Measurements from ENCODE around the gene CRIP1. TPM values are rescaled to one million over a fixed set of nuclear protein-coding genes. Genes with fewer than 3 reads are reported as not detected.

CRIP1 gene
- 10 to 100 TPM; 78.0 to 99.3 TPM for polyA plus RNA-seq

GRCh38 chr14:105486163-105486973, at the start of gene CRIP1:
TSS of gene CRIP1 (plus strand) at chr14:105486886. CDS start at chr14:105487260, 374 bp downstream.
- WGBS, 2 donors: 14 to 19% methylated on average over 55 to 56 of the region's 56 CpGs
- Histone ChIP-seq H3K4me1 (ENCODE audit: control insufficient read depth in 2 of 2, insufficient read depth in 2 of 2, low read length in 1 of 2) (peaks cover 15 to 47% of the 10 kb centered on the region in 2 donors), H3K27ac (ENCODE audit: low read depth in 2 of 2, low read length in 1 of 2) (peak within 1 kb of the TSS; percentile 82 to 91), H3K36me3 (ENCODE audit: control insufficient read depth in 2 of 2, insufficient read depth in 2 of 2, low read length in 1 of 2) (no peaks in the 10 kb centered on the region), H3K27me3 (ENCODE audit: control insufficient read depth in 1 of 2, insufficient read depth in 2 of 2, low read length in 2 of 2) (no peaks in the 10 kb centered on the region), H3K4me3 (ENCODE audit: low read depth in 1 of 2, low read length in 2 of 2) (peak within 1 kb of the TSS; percentile 41 to 58), H3K9me3 (ENCODE audit: control insufficient read depth in 2 of 2, insufficient read depth in 1 of 2, low read depth in 1 of 2, low read length in 1 of 2) (no peaks in the 10 kb centered on the region)

- H3K4me3 ChIP-seq (ENCODE audit: low read depth in 1 of 2, low read length in 2 of 2): no peak overlapping the region
- peaks cover 0 to 10% of the 10 kb centered on the region in 2 donors for H3K36me3 ChIP-seq (ENCODE audit: control insufficient read depth in 2 of 2, insufficient read depth in 2 of 2, low read length in 1 of 2)
- peak overlapping the region; percentile 8 to 11 for H3K27ac ChIP-seq (ENCODE audit: low read depth in 2 of 2, low read length in 1 of 2)
- no peaks in the 10 kb centered on the region for H3K27me3 ChIP-seq (ENCODE audit: control insufficient read depth in 1 of 2, insufficient read depth in 2 of 2, low read length in 2 of 2)
- WGBS, 2 donors: 71 to 83% methylated on average over 30 to 31 of the region's 31 CpGs
- peaks cover 0 to 5% of the 10 kb centered on the region in 2 donors for H3K9me3 ChIP-seq (ENCODE audit: control insufficient read depth in 2 of 2, insufficient read depth in 1 of 2, low read depth in 1 of 2, low read length in 1 of 2)
- H3K4me1 ChIP-seq (ENCODE audit: control insufficient read depth in 2 of 2, insufficient read depth in 2 of 2, low read length in 1 of 2): peaks cover 3 to 17% of the 10 kb centered on the region in 2 donors
Measured at GRCh38 chr14:105436891-105437722, 49.6 kb upstream of the CRIP1 start.

- 93 to 95% methylated on average over 18 of the region's 18 CpGs for WGBS, 2 donors
- no peak overlapping the region for H3K4me3 ChIP-seq (ENCODE audit: low read depth in 1 of 2, low read length in 2 of 2)
Measured at GRCh38 chr14:105437723-105438500, 48.8 kb upstream of the CRIP1 start.

GRCh38 chr14:105439179-105439578, 47.5 kb upstream of the CRIP1 start:
- peaks cover 0 to 10% of the 10 kb centered on the region in 2 donors for H3K36me3 ChIP-seq (ENCODE audit: control insufficient read depth in 2 of 2, insufficient read depth in 2 of 2, low read length in 1 of 2)
- peaks cover 3 to 17% of the 10 kb centered on the region in 2 donors for H3K4me1 ChIP-seq (ENCODE audit: control insufficient read depth in 2 of 2, insufficient read depth in 2 of 2, low read length in 1 of 2)
- no peak overlapping the region for H3K4me3 ChIP-seq (ENCODE audit: low read depth in 1 of 2, low read length in 2 of 2)
- 92 to 96% methylated on average over 11 of the region's 11 CpGs for WGBS, 2 donors
- H3K27me3 ChIP-seq (ENCODE audit: control insufficient read depth in 1 of 2, insufficient read depth in 2 of 2, low read length in 2 of 2): no peaks in the 10 kb centered on the region
- H3K27ac ChIP-seq (ENCODE audit: low read depth in 2 of 2, low read length in 1 of 2): no peak overlapping the region
- H3K9me3 ChIP-seq (ENCODE audit: control insufficient read depth in 2 of 2, insufficient read depth in 1 of 2, low read depth in 1 of 2, low read length in 1 of 2): peaks cover 0 to 5% of the 10 kb centered on the region in 2 donors

More at GRCh38 chr14:105437723-105438500, 48.8 kb upstream of the CRIP1 start:
- H3K9me3 ChIP-seq (ENCODE audit: control insufficient read depth in 2 of 2, insufficient read depth in 1 of 2, low read depth in 1 of 2, low read length in 1 of 2): peaks cover 0 to 5% of the 10 kb centered on the region in 2 donors
- H3K27ac ChIP-seq (ENCODE audit: low read depth in 2 of 2, low read length in 1 of 2): peak overlapping the region; percentile 8 to 11
- no peaks in the 10 kb centered on the region for H3K27me3 ChIP-seq (ENCODE audit: control insufficient read depth in 1 of 2, insufficient read depth in 2 of 2, low read length in 2 of 2)
- peaks cover 0 to 10% of the 10 kb centered on the region in 2 donors for H3K36me3 ChIP-seq (ENCODE audit: control insufficient read depth in 2 of 2, insufficient read depth in 2 of 2, low read length in 1 of 2)
- peaks cover 3 to 17% of the 10 kb centered on the region in 2 donors for H3K4me1 ChIP-seq (ENCODE audit: control insufficient read depth in 2 of 2, insufficient read depth in 2 of 2, low read length in 1 of 2)

GRCh38 chr14:105439710-105440553, 46.8 kb upstream of the CRIP1 start:
- H3K36me3 ChIP-seq (ENCODE audit: control insufficient read depth in 2 of 2, insufficient read depth in 2 of 2, low read length in 1 of 2): peaks cover 0 to 10% of the 10 kb centered on the region in 2 donors
- no peak overlapping the region for H3K27ac ChIP-seq (ENCODE audit: low read depth in 2 of 2, low read length in 1 of 2)
- WGBS, 2 donors: 81 to 84% methylated on average over 33 of the region's 33 CpGs
- no peak overlapping the region for H3K4me3 ChIP-seq (ENCODE audit: low read depth in 1 of 2, low read length in 2 of 2)
- peaks cover 0 to 5% of the 10 kb centered on the region in 2 donors for H3K9me3 ChIP-seq (ENCODE audit: control insufficient read depth in 2 of 2, insufficient read depth in 1 of 2, low read depth in 1 of 2, low read length in 1 of 2)
- H3K4me1 ChIP-seq (ENCODE audit: control insufficient read depth in 2 of 2, insufficient read depth in 2 of 2, low read length in 1 of 2): peaks cover 3 to 17% of the 10 kb centered on the region in 2 donors
- H3K27me3 ChIP-seq (ENCODE audit: control insufficient read depth in 1 of 2, insufficient read depth in 2 of 2, low read length in 2 of 2): no peaks in the 10 kb centered on the region

GRCh38 chr14:105440554-105440900, 46.2 kb upstream of the CRIP1 start:
- WGBS, 2 donors: 86 to 96% methylated on average over 15 of the region's 15 CpGs
- H3K4me1 ChIP-seq (ENCODE audit: control insufficient read depth in 2 of 2, insufficient read depth in 2 of 2, low read length in 1 of 2): peaks cover 3 to 17% of the 10 kb centered on the region in 2 donors

GRCh38 chr14:105440992-105441391, 45.7 kb upstream of the CRIP1 start:
- H3K4me1 ChIP-seq (ENCODE audit: control insufficient read depth in 2 of 2, insufficient read depth in 2 of 2, low read length in 1 of 2): peaks cover 3 to 17% of the 10 kb centered on the region in 2 donors
- H3K27me3 ChIP-seq (ENCODE audit: control insufficient read depth in 1 of 2, insufficient read depth in 2 of 2, low read length in 2 of 2): no peaks in the 10 kb centered on the region
- no peak overlapping the region for H3K4me3 ChIP-seq (ENCODE audit: low read depth in 1 of 2, low read length in 2 of 2)
- peaks cover 0 to 5% of the 10 kb centered on the region in 2 donors for H3K9me3 ChIP-seq (ENCODE audit: control insufficient read depth in 2 of 2, insufficient read depth in 1 of 2, low read depth in 1 of 2, low read length in 1 of 2)
- H3K36me3 ChIP-seq (ENCODE audit: control insufficient read depth in 2 of 2, insufficient read depth in 2 of 2, low read length in 1 of 2): peaks cover 0 to 14% of the 10 kb centered on the region in 2 donors
- H3K27ac ChIP-seq (ENCODE audit: low read depth in 2 of 2, low read length in 1 of 2): no peak overlapping the region
- WGBS, 2 donors: 97 to 98% methylated on average over 9 of the region's 9 CpGs

More at GRCh38 chr14:105440554-105440900, 46.2 kb upstream of the CRIP1 start:
- Histone ChIP-seq H3K27ac (ENCODE audit: low read depth in 2 of 2, low read length in 1 of 2) (no peak overlapping the region), H3K27me3 (ENCODE audit: control insufficient read depth in 1 of 2, insufficient read depth in 2 of 2, low read length in 2 of 2) (no peaks in the 10 kb centered on the region), H3K4me3 (ENCODE audit: low read depth in 1 of 2, low read length in 2 of 2) (no peak overlapping the region), H3K36me3 (ENCODE audit: control insufficient read depth in 2 of 2, insufficient read depth in 2 of 2, low read length in 1 of 2) (peaks cover 0 to 14% of the 10 kb centered on the region in 2 donors), H3K9me3 (ENCODE audit: control insufficient read depth in 2 of 2, insufficient read depth in 1 of 2, low read depth in 1 of 2, low read length in 1 of 2) (peaks cover 0 to 5% of the 10 kb centered on the region in 2 donors)

- Histone ChIP-seq H3K4me1 (ENCODE audit: control insufficient read depth in 2 of 2, insufficient read depth in 2 of 2, low read length in 1 of 2) (peaks cover 3 to 13% of the 10 kb centered on the region in 2 donors), H3K4me3 (ENCODE audit: low read depth in 1 of 2, low read length in 2 of 2) (no peak overlapping the region), H3K36me3 (ENCODE audit: control insufficient read depth in 2 of 2, insufficient read depth in 2 of 2, low read length in 1 of 2) (peaks cover 0 to 14% of the 10 kb centered on the region in 2 donors), H3K27me3 (ENCODE audit: control insufficient read depth in 1 of 2, insufficient read depth in 2 of 2, low read length in 2 of 2) (no peaks in the 10 kb centered on the region), H3K9me3 (ENCODE audit: control insufficient read depth in 2 of 2, insufficient read depth in 1 of 2, low read depth in 1 of 2, low read length in 1 of 2) (peaks cover 0 to 3% of the 10 kb centered on the region in 2 donors), H3K27ac (ENCODE audit: low read depth in 2 of 2, low read length in 1 of 2) (no peak overlapping the region)
- 82% methylated on average over 17 of the region's 17 CpGs for WGBS, 2 donors
Measured at GRCh38 chr14:105442125-105442524, 44.6 kb upstream of the CRIP1 start.

All from esophagus (tissue), 2 donors.